NOMO-1 treated with dmso at 0.1 percent for 144 hours (cell line): ENCODE data around the gene DPYD.

Source experiments
- DNase-seq: peaks from one replicate; lab custom pipeline; 2025; ENCODE audit not compliant: unreplicated experiment; lab: John Stamatoyannopoulos, UW

The DPYD gene

GRCh38 chr1:97907886-97908285 lies 12.9 kb downstream of the DPYD start:
- no peak for DNase-seq

GRCh38 chr1:97906567-97907241 lies 14.1 kb downstream of the DPYD start:
- DNase-seq = peak; percentile 72

GRCh38 chr1:97905141-97905940 lies 15.5 kb downstream of the DPYD start:
- DNase-seq = no peak

- DNase-seq = no peak
These were observed 16.3 kb downstream of the DPYD start for GRCh38 chr1:97904534-97904933.

GRCh38 chr1:97903626-97904025 lies 17.2 kb downstream of the DPYD start:
- no peak for DNase-seq

- no peak for DNase-seq
These were observed 18.8 kb downstream of the DPYD start for GRCh38 chr1:97902067-97902466.

- peak; percentile 40 for DNase-seq
These were observed 19.7 kb downstream of the DPYD start for GRCh38 chr1:97901017-97901658.

GRCh38 chr1:97898948-97899347 lies 21.9 kb downstream of the DPYD start:
- DNase-seq = no peak

GRCh38 chr1:97895278-97895677 lies 25.6 kb downstream of the DPYD start:
- DNase-seq = no peak

GRCh38 chr1:97893844-97894243 lies 27.0 kb downstream of the DPYD start:
- no peak for DNase-seq

GRCh38 chr1:97886199-97886598 lies 34.6 kb downstream of the DPYD start:
- no peak for DNase-seq

- DNase-seq = no peak
These were observed 37.0 kb downstream of the DPYD start for GRCh38 chr1:97883823-97884222.

- no peak for DNase-seq
These were observed 43.5 kb downstream of the DPYD start for GRCh38 chr1:97877307-97877706.

- DNase-seq = no peak
These were observed 44.8 kb downstream of the DPYD start for GRCh38 chr1:97875996-97876395.

GRCh38 chr1:97870589-97870988 lies 50.2 kb downstream of the DPYD start:
- DNase-seq = no peak

GRCh38 chr1:97869441-97869840 lies 51.4 kb downstream of the DPYD start:
- no peak for DNase-seq

- DNase-seq = no peak
These were observed 53.7 kb downstream of the DPYD start for GRCh38 chr1:97867127-97867526.

GRCh38 chr1:97864615-97865014 lies 56.2 kb downstream of the DPYD start:
- DNase-seq = no peak

- DNase-seq = no peak
These were observed 67.6 kb downstream of the DPYD start for GRCh38 chr1:97853221-97853620.

- peak; percentile 39 for DNase-seq
These were observed 71.2 kb downstream of the DPYD start for GRCh38 chr1:97849345-97850340.

- no peak for DNase-seq
These were observed 75.0 kb downstream of the DPYD start for GRCh38 chr1:97845805-97846204.
